HT-29 (cell line): ENCODE data around the gene PTGS1. TPM values are rescaled to one million over a fixed set of nuclear protein-coding genes. Genes with fewer than 3 reads are reported as not detected.

Experiments used
- DNase-seq: peaks from one replicate; pipeline ENCODE4 v3.0.0-alpha.2; 2015; ENCODE audit warnings: low spot score
- total RNA-seq: library from RNA; depleted of rRNA; stranded (reverse); fragments of >200 nt; shearing (Covaris generic); gene quantifications from 2 replicates; pipeline ENCODE4 v1.2.3, GENCODE V29; 2014

PTGS1 gene
- total RNA-seq, 1 experiment from 2014 or later, result 2.1 TPM

GRCh38 chr9:122374885-122375420, 4.1 kb downstream of the PTGS1 start:
- peak; percentile 57 for DNase-seq

- DNase-seq, result no peak
These were observed 6.0 kb downstream of the PTGS1 start for GRCh38 chr9:122376796-122377195.

GRCh38 chr9:122377241-122378164, 6.7 kb downstream of the PTGS1 start:
- no peak for DNase-seq

GRCh38 chr9:122378236-122378635, 7.4 kb downstream of the PTGS1 start:
- no peak for DNase-seq

- no peak for DNase-seq
These were observed 8.5 kb downstream of the PTGS1 start for GRCh38 chr9:122379340-122379739.

GRCh38 chr9:122380293-122380692, 9.5 kb downstream of the PTGS1 start:
- no peak for DNase-seq

- DNase-seq, result no peak
These were observed 10.6 kb downstream of the PTGS1 start for GRCh38 chr9:122381206-122381950.

GRCh38 chr9:122382901-122383850, 12.4 kb downstream of the PTGS1 start:
- DNase-seq, result no peak

DNA sequence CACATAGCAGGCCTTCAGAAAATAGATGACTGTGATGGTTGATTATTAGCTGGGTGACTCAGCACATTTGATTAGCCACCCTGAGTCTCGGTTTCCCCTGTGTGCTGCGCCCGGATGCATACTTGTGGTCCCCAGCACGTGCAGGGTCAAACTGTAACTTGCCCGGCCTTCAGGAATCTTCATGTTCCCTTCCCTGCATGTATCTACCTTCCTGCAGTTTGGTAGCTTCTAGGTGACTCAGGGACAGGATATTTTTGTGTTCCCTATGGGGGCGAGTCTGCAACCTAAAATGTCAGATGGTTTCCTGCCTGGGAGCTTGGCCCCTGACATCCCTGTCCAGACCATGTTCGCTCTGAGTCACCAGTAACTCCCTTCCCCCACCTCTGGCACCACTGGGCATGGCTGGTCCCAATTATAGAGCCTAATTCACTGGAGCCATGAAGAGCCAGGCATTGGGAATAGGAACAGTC, 13.2 kb downstream of the PTGS1 start:
- no peak for DNase-seq

DNA sequence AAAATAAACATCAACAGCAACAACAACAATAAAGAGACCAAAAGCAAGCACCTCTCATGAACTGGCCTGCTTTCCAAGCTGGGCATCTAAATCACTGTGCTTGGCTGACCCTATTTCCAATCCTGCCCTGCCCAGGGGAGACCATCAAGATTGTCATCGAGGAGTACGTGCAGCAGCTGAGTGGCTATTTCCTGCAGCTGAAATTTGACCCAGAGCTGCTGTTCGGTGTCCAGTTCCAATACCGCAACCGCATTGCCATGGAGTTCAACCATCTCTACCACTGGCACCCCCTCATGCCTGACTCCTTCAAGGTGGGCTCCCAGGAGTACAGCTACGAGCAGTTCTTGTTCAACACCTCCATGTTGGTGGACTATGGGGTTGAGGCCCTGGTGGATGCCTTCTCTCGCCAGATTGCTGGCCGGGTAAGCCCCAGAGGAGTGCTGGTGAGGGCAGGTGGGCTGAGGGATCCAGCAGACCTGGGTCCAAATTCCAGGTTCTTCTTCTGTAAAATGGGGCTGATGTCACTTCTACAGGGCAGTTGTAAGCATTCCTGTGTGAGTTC, 15.6 kb downstream of the PTGS1 start:
- no peak for DNase-seq

DNA sequence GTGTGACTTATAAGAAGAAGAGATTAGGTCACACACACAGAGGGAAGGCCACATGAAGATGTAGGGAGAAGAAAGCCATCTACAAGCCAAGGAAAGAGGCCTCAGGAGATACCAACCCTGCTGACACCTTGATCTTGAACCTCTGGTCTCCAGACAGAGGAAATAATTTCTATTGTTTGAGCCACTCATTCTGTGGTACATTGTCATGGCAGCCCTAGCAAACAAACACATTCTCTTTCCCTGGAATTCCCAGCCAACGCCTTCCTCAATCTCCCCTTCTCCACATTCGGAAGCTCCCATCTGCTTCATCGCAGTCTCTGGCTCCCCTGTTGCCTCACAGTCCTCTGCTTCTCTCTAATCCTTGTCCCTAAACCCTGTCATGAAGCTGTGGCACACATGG, 16.7 kb downstream of the PTGS1 start:
- DNase-seq, result no peak

- no peak for DNase-seq
These were observed 18.4 kb downstream of the PTGS1 start for GRCh38 chr9:122389195-122389594.

- no peak for DNase-seq
These were observed 19.1 kb downstream of the PTGS1 start for GRCh38 chr9:122389799-122390481.

- no peak for DNase-seq
These were observed 21.5 kb downstream of the PTGS1 start for GRCh38 chr9:122392284-122392683.

DNA sequence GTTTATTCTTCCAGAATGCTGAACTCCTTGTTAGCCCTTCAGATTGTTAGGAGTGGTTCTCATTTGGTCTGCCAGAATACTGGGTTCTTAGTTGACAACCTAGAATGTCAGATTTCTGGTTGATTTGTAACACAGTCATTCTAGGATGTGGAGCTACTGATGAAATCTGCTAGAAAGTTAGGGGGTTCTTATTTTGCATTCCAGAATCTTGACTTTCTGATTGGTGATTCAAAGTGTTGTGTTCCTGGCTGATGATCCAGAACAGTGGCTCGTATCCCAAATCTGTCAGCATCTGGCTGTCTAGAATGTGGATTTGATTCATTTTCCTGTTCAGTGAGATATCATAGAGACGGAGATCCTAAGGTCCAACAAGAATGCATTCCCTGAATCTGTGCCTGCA, 21.9 kb downstream of the PTGS1 start:
- no peak for DNase-seq

GRCh38 chr9:122393284-122393983, 22.6 kb downstream of the PTGS1 start:
- DNase-seq, result no peak

- DNase-seq, result no peak
These were observed 23.7 kb downstream of the PTGS1 start for GRCh38 chr9:122394265-122395125.

DNA sequence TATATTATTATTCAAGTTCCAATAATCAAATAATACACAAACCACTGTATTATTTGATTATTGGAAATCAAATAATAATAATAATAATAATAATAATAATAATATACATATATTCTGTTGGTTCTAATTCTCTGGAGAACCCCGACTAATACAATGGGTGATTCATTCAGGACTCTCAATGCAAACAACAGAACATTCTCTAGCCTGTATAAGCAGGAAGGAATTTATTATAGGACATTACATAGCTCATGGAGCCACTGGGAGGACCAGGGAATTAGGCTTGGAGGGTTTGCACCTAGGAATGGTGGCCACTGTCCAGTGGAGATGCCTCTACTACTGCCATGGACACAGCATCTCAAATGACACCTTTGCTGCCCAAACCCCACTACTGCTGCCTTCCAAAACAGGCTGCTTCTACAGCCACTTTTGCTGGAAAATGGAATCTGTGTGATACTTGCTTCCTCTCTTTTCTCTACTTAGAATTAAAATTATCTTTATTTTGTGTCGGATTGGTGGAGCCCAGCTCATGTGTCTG, 25.9 kb downstream of the PTGS1 start:
- DNase-seq, result no peak
